SK-MEL-5 (cell line): ENCODE results near the gene PPHLN1. TPM values are rescaled to one million over a fixed set of nuclear protein-coding genes. Genes with fewer than 3 reads are reported as not detected.
"Not testable (repeated sequence)": the region's sequence is repeated elsewhere in the genome, so short reads cannot be mapped to it uniquely, and the experiment has no call there.

Source experiments
- DNase-seq: peaks from one replicate; pipeline ENCODE4 v3.0.0-alpha.2; 2016; ENCODE audit warnings: low read depth, low spot score
- in situ Hi-C: cut with HindIII; loops from 2 replicates; pipeline ENCODE4 v1.10.0; 2016; ENCODE audit warnings: low sequenced_read_pairs, high pct_unique_total_duplicates, low pct_unique_long_range_greater_than_20kb
- total RNA-seq: library from RNA; depleted of rRNA; stranded (reverse); fragments of >200 nt; shearing (Covaris generic); gene quantifications from 2 replicates; pipeline ENCODE4 v1.2.3, GENCODE V29; 2014

Gene PPHLN1
- total RNA-seq, 1 experiment from 2014 or later, result 94.9 TPM

DNA sequence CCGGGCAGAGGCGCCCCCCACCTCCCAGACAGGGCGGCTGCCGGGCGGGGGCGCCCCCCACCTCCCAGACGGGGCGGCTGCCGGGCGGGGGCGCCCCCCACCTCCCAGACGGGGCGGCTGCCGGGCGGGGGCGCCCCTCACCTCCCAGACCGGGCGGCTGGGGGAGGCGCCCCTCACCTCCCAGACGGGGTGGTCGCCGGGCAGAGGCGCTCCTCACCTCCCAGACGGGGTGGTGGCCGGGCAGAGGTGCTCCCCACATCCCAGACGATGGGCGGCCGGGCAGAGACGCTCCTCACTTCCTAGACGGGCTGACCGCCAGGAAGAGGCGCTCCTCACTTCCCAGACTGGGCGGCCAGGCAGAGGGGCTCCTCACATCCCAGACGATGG is 24.0 kb downstream of the PPHLN1 start:
- in situ Hi-C loops, DNase-seq: not testable (repeated sequence)

DNA sequence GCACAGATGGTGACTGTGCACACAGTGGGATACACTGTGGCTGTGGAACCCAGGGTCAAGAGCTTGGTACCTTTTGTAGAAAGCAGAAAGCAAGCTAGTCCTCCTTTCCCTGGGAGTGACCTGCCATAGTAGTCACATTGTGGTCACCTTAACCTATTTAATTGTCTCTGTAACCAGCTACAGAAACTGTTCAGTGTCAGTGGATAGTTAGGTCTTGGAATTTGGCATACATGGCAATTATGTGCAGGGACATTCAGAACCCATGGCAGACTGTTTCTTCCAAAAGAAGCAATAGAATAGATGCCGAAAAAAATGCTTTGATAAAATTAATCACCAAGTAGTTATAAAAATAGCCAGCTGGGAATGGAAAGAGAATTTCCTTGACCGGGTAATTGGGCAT is 30.4 kb downstream of the PPHLN1 start:
- no peak for DNase-seq
- in situ Hi-C loops, result no loop called here

DNA sequence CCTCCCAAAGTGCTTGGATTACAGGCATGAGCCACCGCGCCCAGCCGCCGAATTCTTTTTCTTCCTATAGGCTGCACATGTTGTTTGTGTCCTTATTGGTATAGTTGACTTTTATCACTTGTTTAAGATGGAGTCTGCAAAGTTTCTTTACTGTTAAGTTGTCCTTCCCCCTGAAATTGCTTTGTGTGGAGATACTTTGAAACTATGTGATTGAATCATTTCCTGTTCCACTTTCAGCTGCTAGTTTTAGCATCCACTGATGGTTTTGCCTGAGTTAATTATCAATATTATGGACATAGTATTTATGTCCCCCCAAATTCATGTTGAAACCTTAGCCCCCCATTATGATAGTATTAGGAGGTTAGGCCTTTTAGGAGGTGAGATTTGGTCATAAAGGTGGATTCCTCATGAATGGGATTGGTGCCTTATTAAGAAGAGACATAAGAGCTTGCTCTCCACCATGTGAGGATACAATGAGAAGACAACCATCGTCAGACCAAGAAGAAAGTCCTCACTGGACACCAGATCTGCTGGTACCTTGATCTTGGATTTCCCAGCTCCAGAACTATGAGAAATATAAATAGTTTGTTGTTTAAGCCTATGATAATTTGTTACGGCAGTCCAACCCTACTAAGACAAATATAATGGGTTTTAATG is 34.9 kb downstream of the PPHLN1 start:
- in situ Hi-C loops, result no loop called here
- no peak for DNase-seq

DNA sequence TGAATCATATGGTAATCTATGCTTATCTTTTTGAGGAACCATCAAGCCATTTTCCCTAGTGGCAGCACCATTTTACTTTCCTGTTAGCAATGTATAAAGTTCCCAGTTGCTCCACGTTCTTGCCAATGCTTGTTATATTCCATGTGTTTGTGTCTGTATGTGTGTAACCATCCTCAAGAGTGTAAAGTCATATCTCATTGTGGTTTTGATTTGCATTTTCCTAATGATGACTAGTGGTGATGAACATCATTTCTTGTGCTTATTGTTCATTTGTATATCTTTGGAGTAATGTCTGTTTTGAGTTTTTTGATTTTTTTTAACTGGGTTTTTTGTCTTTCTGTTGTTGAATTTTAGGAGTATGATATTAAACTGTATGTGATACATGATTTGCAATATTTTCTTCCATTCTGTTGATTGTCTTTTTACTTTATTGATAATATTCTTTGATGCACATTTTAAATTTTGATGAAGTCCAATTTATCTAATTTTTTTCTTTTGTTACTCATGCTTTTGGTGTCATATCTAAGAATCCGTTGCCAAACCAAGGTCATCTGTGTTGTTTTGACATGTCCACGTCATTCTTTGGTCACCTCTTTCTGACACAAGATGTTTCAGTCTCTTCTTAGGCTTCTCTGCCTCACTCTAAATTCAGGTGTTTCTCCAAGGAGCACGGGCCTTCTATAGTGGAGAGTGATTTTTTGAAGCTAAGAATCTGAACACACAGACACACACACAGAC is 36.1 kb downstream of the PPHLN1 start:
- no peak for DNase-seq
- in situ Hi-C loops, result no loop called here

DNA sequence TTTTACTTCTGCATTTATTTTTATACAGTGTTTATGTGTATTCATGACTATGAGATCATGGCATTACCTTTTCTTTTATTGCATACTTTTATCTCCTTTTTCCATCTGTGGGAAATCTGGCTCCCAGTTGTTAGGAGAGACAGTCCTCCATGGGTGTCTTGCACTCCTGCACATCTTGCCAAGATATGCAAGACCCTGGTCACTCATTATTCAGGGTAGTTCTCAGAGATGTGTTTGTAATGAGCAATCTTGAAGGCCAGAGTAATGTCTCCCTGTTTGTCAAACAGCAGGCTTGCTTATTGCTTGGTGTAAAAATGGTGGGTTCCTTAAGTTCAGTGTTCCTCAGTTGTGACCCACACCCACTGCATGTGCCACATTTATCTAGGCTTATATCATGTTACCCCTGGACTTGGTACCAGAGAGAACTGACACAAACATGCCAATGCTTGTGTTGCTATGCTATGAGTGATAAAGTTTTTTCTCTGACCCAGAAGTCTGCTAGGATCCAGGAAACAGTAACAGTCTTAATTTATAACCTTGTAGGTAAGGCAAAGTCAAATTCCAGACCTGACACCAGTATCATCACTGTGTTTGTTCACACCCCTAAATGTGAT is 36.8 kb downstream of the PPHLN1 start:
- no peak for DNase-seq
- in situ Hi-C loops, result no loop called here

DNA sequence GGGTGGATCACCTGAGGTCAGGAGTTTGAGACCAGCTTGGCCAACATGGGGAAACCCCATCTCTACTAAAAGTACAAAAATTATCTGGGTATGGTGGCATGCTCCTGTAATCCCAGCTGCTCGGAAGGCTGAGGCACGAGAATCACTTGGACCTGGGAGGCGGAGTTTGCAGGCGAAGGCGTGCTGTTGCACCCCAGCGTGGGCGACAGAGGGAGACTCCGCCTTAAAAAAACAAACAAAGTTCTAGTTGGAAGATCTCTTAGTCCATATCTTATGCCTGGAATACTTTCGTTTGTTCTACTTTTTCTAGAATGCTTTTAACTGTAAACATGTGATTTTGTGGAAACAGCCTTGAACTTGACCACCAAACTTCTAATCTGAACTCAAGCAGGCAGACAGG is 38.7 kb downstream of the PPHLN1 start:
- no peak for DNase-seq
- in situ Hi-C loops, result no loop called here

GRCh38 chr12:42365486-42365885 is 39.5 kb downstream of the PPHLN1 start:
- no peak for DNase-seq
- in situ Hi-C loops, result no loop called here

DNA sequence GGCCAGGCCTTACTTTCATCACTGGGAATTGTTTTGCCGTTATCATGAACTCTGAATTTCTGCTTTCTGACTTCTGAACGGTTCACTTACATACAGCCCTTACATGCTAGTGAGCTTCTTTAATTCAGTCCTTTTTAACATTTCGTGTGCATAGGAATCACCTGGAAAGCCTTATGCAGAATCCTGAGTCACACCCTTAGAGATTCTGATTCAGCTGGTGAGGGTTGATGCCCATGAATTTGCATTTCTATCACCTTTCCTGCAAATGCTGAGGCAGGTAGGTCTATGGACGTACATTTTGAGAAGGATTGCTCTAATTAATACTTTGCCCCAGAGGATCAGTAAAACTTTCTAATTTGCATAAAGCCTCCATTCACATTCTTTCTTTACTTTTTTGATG is 44.0 kb downstream of the PPHLN1 start:
- in situ Hi-C loops, result no loop called here
- no peak for DNase-seq

DNA sequence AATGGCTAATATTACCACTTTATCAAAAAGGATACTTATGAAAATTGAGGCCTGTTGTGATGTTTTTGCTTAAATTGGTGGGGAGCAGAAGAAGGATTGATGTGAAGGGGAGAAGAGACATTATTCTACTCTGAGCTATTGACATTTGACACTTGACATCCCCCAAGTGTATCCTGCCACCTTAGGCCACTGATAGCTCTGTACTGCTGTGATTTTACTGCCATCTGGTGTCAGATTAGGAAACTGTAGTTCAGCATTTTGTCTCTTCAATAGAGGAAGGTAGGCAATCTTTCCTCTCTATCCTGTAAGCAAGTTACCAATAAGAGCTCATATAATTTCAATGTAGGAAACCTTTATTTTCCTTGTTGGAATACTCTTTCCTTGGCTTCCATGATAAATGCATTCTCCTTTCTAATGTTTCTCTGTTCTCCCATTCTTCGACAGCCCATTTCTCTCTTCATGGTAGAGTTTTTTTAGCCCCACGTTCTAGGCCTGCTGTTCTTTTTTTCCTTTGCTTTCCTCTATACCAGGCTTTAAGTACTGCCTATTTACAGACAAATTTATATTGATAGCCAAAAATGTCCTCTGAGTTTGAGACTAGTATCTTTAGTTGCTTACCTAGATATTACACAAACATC is 46.3 kb downstream of the PPHLN1 start:
- in situ Hi-C loops, result no loop called here
- peak; percentile 81 for DNase-seq

GRCh38 chr12:42373669-42374068 is 47.7 kb downstream of the PPHLN1 start:
- in situ Hi-C loops, result no loop called here
- no peak for DNase-seq

GRCh38 chr12:42380733-42381132 is 54.8 kb downstream of the PPHLN1 start:
- in situ Hi-C loops, result no loop called here
- DNase-seq, result no peak

GRCh38 chr12:42382013-42382696 is 56.2 kb downstream of the PPHLN1 start:
- in situ Hi-C loops, result no loop called here
- no peak for DNase-seq

DNA sequence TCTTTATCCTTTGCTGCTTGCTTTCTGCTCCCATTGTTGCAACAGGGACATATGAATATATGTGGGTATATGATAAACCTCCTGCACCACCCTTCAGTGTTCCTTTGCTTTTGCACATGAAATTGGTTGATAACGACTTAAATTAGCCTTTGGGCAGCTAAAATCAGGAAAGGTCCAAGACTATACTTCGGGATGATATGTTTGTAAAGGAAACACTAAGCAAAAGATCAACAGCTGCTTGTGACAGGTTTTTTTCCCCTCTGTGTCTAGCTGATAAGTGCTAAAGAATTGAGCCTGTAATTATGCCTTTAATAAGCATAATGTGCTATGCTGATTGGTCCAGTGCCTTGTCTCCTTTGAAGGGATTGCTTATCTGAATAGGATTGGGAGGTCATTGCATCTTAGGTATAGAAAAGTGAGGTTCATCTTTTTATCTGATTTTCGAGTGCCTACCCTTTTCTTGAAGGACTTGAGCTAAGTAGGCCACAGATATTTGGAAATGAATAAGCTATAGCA is 59.4 kb downstream of the PPHLN1 start:
- in situ Hi-C loops, result no loop called here
- no peak for DNase-seq

DNA sequence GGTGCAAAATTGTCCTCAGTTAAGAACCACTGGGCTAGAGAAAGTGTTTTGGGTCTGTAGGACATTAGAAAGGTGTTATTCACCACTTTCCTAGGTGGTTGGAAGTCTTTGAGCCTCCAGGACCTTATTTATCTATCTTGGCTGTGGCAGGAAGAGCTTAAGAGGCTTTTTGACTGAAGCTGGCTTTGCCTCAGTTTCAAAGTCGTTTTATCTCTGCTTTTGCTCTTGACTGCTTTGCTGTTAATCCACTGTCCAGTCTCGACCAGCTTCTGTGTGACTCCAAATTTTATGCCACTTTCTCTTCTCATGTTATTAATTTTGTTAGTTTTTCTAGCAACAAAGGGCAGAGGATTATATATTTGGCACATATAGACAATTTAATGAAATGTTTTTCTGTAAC is 60.3 kb downstream of the PPHLN1 start:
- in situ Hi-C loops, result no loop called here
- DNase-seq, result no peak

DNA sequence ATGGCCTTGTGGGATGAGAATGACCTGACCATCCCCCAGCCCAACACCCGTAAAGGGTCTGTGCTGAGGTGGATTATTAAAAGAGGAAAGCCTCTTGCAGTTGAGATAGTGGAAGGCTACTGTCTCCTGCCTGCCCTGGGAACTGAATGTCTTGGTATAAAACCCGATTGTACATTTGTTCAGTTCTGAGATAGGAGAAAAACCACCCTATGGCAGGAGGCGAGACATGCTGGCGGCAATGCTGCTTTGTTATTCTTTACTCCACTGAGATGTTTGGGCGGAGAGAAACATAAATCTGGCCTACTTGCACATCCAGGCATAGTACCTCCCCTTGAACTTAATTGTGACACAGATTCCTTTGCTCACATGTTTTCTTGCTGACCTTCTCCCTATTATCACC is 62.1 kb downstream of the PPHLN1 start:
- DNase-seq, in situ Hi-C loops: not testable (repeated sequence)

DNA sequence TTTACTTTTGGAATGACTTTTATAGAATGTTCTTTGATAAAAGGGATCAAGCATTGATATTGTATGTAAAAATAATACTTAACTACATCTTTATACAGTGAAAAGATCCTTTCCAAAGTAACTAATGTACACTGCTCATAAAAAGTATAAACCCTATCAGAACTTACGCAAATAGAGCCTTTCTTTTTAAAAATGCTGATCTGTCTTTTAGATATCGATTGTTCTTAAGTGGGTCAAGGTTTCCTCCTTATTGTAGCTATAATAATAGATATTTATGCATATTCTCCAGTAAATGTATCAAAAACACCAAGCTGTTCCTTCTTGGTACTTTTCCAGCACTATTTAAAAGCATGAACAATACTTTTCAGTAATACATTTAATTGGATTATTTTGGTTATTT is 68.5 kb downstream of the PPHLN1 start:
- no peak for DNase-seq
- in situ Hi-C loops, result no loop called here

- DNase-seq, result no peak
- in situ Hi-C loops, result no loop called here
Observed at GRCh38 chr12:42396473-42397259, 70.7 kb downstream of the PPHLN1 start.
